Mucosa of stomach (tissue), 1 donor: ENCODE data around the gene MUC13.

Experiments used
- H3K27me3 ChIP-seq: one replicate; pipeline ENCODE4 v1.7.0; 2013; ENCODE audit warnings: mild to moderate bottlenecking, low read length; ENCODE audit not compliant: control insufficient read depth, insufficient read depth
- H3K36me3 ChIP-seq: one replicate; pipeline ENCODE4 v1.7.0; 2013; ENCODE audit warnings: low read length; ENCODE audit not compliant: control insufficient read depth, insufficient read depth
- H3K4me1 ChIP-seq: one replicate; pipeline ENCODE4 v1.7.0; 2013; ENCODE audit warnings: mild to moderate bottlenecking, low read length; ENCODE audit not compliant: control insufficient read depth, insufficient read depth
- H3K4me3 ChIP-seq: one replicate; pipeline ENCODE4 v1.7.0; 2013; ENCODE audit warnings: low read length
- H3K9ac ChIP-seq: one replicate; pipeline ENCODE4 v1.7.0; 2013; ENCODE audit warnings: mild to moderate bottlenecking, low read length, moderate library complexity
- H3K9me3 ChIP-seq: one replicate; pipeline ENCODE4 v1.7.0; 2013; ENCODE audit warnings: mild to moderate bottlenecking, low read length, moderate library complexity; ENCODE audit not compliant: control insufficient read depth
- donor health status: Pancreatic carcinoma.

MUC13 gene

DNA sequence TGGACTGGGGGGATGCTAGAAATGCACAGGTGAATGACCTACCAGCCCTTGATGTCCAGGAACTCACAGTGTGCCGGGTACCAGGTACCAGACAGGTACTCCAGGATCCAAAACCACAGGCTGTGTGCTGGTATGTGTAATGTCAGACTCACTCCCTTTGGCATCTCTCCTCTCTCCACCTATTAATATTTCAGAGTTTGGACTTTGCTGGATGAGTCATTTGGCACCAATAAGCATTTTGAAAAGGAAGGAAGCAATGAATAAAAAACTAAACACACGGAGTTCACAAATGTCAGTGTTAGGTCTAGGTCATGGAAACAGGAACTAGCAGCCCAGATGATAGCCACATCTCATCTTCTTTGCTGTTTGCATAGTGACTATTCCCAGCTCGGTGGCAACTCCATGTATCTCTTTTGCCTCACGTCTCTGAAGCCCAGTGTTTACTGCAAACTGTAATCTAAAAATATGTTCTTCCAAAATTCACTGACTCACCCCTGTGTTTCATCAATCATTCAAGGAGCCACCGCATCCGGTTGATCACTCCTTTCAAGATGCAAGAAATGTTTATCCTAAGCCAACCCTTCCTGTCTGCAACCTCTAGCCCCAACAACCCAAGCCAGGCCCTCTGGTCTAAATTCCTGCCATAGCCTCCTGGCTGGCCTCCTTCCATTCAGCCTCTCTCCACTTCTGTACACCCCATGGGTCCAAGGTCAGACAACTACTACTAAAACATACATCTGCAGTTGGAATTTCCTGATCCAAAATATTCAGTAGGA, 55.8 kb downstream of the MUC13 start:
- H3K36me3 ChIP-seq, result no peaks in the 10 kb centered on the region
- H3K9ac ChIP-seq, result no peak overlapping the region
- no peaks in the 10 kb centered on the region for H3K9me3 ChIP-seq
- no peak overlapping the region for H3K4me3 ChIP-seq
- no peaks in the 10 kb centered on the region for H3K27me3 ChIP-seq
- H3K4me1 ChIP-seq, result peaks cover 30% of the 10 kb centered on the region

- peaks cover 30% of the 10 kb centered on the region for H3K4me1 ChIP-seq
- no peak overlapping the region for H3K9ac ChIP-seq
- H3K36me3 ChIP-seq, result no peaks in the 10 kb centered on the region
- H3K9me3 ChIP-seq, result no peaks in the 10 kb centered on the region
- H3K27me3 ChIP-seq, result no peaks in the 10 kb centered on the region
- H3K4me3 ChIP-seq, result no peak overlapping the region
Measured at GRCh38 chr3:124877674-124878073, 56.9 kb downstream of the MUC13 start.

GRCh38 chr3:124876401-124876878, 58.1 kb downstream of the MUC13 start:
- no peaks in the 10 kb centered on the region for H3K27me3 ChIP-seq
- no peak overlapping the region for H3K9ac ChIP-seq
- peaks cover 30% of the 10 kb centered on the region for H3K4me1 ChIP-seq
- H3K4me3 ChIP-seq, result no peak overlapping the region
- no peaks in the 10 kb centered on the region for H3K9me3 ChIP-seq
- H3K36me3 ChIP-seq, result no peaks in the 10 kb centered on the region

GRCh38 chr3:124873226-124873625, 61.3 kb downstream of the MUC13 start:
- H3K9ac ChIP-seq, result no peak overlapping the region
- peaks cover 16% of the 10 kb centered on the region for H3K4me1 ChIP-seq
- no peaks in the 10 kb centered on the region for H3K9me3 ChIP-seq
- no peaks in the 10 kb centered on the region for H3K36me3 ChIP-seq
- H3K4me3 ChIP-seq, result no peak overlapping the region
- no peaks in the 10 kb centered on the region for H3K27me3 ChIP-seq

GRCh38 chr3:124867511-124867910, 67.0 kb downstream of the MUC13 start:
- Histone ChIP-seq H3K27me3 (no peaks in the 10 kb centered on the region), H3K9me3 (no peaks in the 10 kb centered on the region), H3K9ac (no peak overlapping the region), H3K4me1 (no peaks in the 10 kb centered on the region), H3K36me3 (no peaks in the 10 kb centered on the region), H3K4me3 (no peak overlapping the region)

GRCh38 chr3:124862006-124862405, 72.5 kb downstream of the MUC13 start:
- no peak overlapping the region for H3K4me3 ChIP-seq
- H3K36me3 ChIP-seq, result no peaks in the 10 kb centered on the region
- H3K9ac ChIP-seq, result no peak overlapping the region
- no peaks in the 10 kb centered on the region for H3K27me3 ChIP-seq
- H3K9me3 ChIP-seq, result no peaks in the 10 kb centered on the region
- H3K4me1 ChIP-seq, result peaks cover 7% of the 10 kb centered on the region

GRCh38 chr3:124861041-124861440, 73.5 kb downstream of the MUC13 start:
- H3K27me3 ChIP-seq, result no peaks in the 10 kb centered on the region
- H3K4me1 ChIP-seq, result peaks cover 7% of the 10 kb centered on the region

DNA sequence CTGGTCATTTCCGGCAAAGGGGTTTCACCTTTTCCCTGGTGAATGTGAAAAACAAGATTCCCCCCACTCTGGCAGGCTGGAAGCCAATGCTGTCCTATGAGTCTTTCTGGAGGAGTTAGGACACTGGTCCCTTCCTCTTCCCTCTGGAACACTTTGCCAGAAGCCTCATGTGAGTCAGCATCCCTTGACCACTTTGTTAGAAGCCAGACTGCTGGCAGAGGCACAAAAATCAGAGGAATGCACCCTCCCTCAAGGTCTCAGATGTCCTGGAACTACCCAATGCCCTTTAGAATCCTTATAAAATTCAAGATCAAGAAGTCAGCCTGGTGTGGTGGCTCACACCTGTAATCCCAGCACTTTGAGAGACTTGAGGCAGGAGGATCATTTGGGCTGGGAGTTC, 74.0 kb downstream of the MUC13 start:
- Histone ChIP-seq H3K9me3 (no peaks in the 10 kb centered on the region), H3K36me3 (no peaks in the 10 kb centered on the region), H3K27me3 (no peaks in the 10 kb centered on the region), H3K4me3 (no peak overlapping the region), H3K4me1 (peaks cover 7% of the 10 kb centered on the region), H3K9ac (no peak overlapping the region)

More at GRCh38 chr3:124861041-124861440, 73.5 kb downstream of the MUC13 start:
- no peaks in the 10 kb centered on the region for H3K9me3 ChIP-seq
- H3K4me3 ChIP-seq, result no peak overlapping the region
- no peaks in the 10 kb centered on the region for H3K36me3 ChIP-seq
- no peak overlapping the region for H3K9ac ChIP-seq

DNA sequence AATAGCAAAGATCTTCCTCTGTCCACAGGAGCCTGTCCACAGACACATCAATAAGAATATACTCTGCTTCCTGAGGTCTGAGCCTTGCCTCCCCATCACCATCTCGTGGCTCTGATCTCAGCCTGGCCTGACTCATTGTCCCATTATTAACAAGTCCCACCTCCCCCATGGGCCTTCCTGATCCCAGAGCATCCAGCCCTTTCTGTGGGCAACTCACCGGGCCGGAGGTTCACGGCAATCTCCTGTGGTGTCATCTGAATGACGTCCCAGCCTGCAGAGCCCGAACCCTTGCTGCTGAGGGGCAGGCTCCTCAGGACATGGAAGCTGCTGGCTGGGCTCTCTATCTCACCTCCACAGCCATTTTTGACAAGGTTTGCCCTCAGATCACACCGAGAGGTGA, 75.5 kb downstream of the MUC13 start:
- no peaks in the 10 kb centered on the region for H3K9me3 ChIP-seq

GRCh38 chr3:124858275-124858674, 76.3 kb downstream of the MUC13 start:
- Histone ChIP-seq H3K4me1 (peaks cover 7% of the 10 kb centered on the region), H3K36me3 (no peaks in the 10 kb centered on the region), H3K4me3 (no peak overlapping the region), H3K9ac (no peak overlapping the region), H3K27me3 (no peaks in the 10 kb centered on the region), H3K9me3 (no peaks in the 10 kb centered on the region)

More for the DNA sequence above, 75.5 kb downstream of the MUC13 start:
- Histone ChIP-seq H3K36me3 (no peaks in the 10 kb centered on the region), H3K9ac (no peak overlapping the region), H3K4me1 (peaks cover 7% of the 10 kb centered on the region), H3K27me3 (no peaks in the 10 kb centered on the region), H3K4me3 (no peak overlapping the region)

GRCh38 chr3:124856677-124857076, 77.9 kb downstream of the MUC13 start:
- H3K4me1 ChIP-seq, result peaks cover 7% of the 10 kb centered on the region
- H3K9ac ChIP-seq, result no peak overlapping the region
- H3K9me3 ChIP-seq, result no peaks in the 10 kb centered on the region
- no peaks in the 10 kb centered on the region for H3K36me3 ChIP-seq
- no peaks in the 10 kb centered on the region for H3K27me3 ChIP-seq
- H3K4me3 ChIP-seq, result no peak overlapping the region
